ENCODE data around the gene ENOX1. TPM values are rescaled to one million over a fixed set of nuclear protein-coding genes. Genes with fewer than 3 reads are reported as not detected.

The ENOX1 gene
- polyA plus RNA-seq, 2 of the 4 experiments (the other 2 are of a cell fraction): 0.28 to 0.41 TPM

DNA sequence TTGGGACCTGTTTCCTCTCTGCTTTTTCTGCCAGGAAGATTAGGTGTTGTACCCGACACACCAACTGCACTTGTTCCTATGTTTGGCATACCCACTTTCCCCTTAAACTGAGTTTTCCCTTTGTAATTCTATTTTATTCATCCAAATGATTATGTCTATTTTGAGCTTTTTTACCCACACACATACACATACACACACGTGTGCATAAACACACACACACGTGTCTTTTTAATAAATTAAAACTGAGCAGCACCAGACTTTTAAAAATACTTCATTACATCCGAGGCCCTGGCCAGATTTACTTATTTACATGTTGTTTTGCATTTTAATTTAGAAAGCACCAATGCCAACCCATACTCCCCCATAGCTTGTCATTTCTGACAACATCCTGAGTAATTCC lies 413.4 kb downstream of the ENOX1 start:
- no peak for FAIRE-seq
- POLR2A ChIA-PET: no interaction called here
- DNase-seq (ENCODE audit: low read depth in 1 of 2, low spot score in 1 of 2): no peak
- CTCF ChIA-PET: interaction anchor here (1.7 kb wide), 1 partner anchor 44 kb away, joined by 3 read pairs; no protein-coding TSS in a partner anchor
- Histone ChIP-seq H3K4me1 (no peaks in the 10 kb centered on the region), H3K4me2 (no peak overlapping the region), H3K27ac (no peak overlapping the region), H3K4me3 (no peak overlapping the region), H3K9me3 (no peaks in the 10 kb centered on the region)
- TF ChIP-seq RARB (CRISPR knock-in tag; IDR thresholded peaks at IDR 0.05): no peak
- no peak for TF ChIP-seq SMC3 (IDR thresholded peaks at IDR 0.05)
- no peak for TF ChIP-seq FOSB (CRISPR knock-in tag; IDR thresholded peaks at IDR 0.05)
- no peak for TF ChIP-seq CHD2 (IDR thresholded peaks at IDR 0.05; ENCODE audit: low read length, partially characterized antibody)
- no peak for TF ChIP-seq MAZ (IDR thresholded peaks at IDR 0.05; ENCODE audit: borderline replicate concordance, low read depth, low read length)
- TF ChIP-seq TFCP2L1 (CRISPR knock-in tag; IDR thresholded peaks at IDR 0.05): no peak
- no peak for TF ChIP-seq RFX5 (IDR thresholded peaks at IDR 0.05)
- TF ChIP-seq, protein P1, sequence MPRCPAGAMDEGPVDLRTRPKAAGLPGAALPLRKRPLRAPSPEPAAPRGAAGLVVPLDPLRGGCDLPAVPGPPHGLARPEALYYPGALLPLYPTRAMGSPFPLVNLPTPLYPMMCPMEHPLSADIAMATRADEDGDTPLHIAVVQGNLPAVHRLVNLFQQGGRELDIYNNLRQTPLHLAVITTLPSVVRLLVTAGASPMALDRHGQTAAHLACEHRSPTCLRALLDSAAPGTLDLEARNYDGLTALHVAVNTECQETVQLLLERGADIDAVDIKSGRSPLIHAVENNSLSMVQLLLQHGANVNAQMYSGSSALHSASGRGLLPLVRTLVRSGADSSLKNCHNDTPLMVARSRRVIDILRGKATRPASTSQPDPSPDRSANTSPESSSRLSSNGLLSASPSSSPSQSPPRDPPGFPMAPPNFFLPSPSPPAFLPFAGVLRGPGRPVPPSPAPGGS (IDR thresholded peaks at IDR 0.05): no peak
- no peak for TF ChIP-seq GATA3 (IDR thresholded peaks at IDR 0.05; ENCODE audit: borderline replicate concordance)
- 45% methylated on average over 4 of the region's 4 CpGs for WGBS (ENCODE audit: missing lambda C conversion rate)
- ATAC-seq: no peak

DNA sequence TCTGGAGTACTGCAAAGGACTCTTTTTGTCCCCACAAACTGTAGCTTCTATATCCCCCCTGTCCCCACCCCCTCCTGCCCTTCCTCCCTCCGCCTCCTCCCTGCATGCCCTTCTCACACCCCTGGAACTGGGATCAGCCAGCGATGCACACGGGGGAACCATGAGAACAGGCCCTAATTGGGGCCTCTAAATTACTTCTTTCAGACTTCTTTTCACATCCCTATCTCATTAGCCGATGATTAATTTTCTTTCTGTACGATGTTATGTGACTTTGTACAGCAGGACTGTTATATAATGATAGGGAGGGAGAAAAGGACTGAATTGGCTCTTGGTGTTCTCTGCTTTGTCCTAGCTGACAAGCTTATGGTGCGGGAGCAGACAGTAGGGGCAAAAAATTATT lies 415.9 kb downstream of the ENOX1 start:
- ChIA-PET CTCF (no interaction called here), POLR2A (no interaction called here)
- no peak overlapping the region for H3K4me3 ChIP-seq
- no peak overlapping the region for H3K27ac ChIP-seq
- DNase-seq (ENCODE audit: low read depth in 1 of 2, low spot score in 1 of 2) (no peak), FAIRE-seq (no peak), ATAC-seq (no peak)
- H3K9me3 ChIP-seq: no peaks in the 10 kb centered on the region
- H3K4me1 ChIP-seq: peaks cover 3% of the 10 kb centered on the region; the same call in 1 of the 3 replicates
- H3K4me2 ChIP-seq: no peak overlapping the region
- WGBS (ENCODE audit: missing lambda C conversion rate): 80% methylated on average over 5 of the region's 6 CpGs
- TF ChIP-seq, protein P2, sequence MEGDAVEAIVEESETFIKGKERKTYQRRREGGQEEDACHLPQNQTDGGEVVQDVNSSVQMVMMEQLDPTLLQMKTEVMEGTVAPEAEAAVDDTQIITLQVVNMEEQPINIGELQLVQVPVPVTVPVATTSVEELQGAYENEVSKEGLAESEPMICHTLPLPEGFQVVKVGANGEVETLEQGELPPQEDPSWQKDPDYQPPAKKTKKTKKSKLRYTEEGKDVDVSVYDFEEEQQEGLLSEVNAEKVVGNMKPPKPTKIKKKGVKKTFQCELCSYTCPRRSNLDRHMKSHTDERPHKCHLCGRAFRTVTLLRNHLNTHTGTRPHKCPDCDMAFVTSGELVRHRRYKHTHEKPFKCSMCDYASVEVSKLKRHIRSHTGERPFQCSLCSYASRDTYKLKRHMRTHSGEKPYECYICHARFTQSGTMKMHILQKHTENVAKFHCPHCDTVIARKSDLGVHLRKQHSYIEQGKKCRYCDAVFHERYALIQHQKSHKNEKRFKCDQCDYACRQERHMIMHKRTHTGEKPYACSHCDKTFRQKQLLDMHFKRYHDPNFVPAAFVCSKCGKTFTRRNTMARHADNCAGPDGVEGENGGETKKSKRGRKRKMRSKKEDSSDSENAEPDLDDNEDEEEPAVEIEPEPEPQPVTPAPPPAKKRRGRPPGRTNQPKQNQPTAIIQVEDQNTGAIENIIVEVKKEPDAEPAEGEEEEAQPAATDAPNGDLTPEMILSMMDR (IDR thresholded peaks at IDR 0.05): no peak
- TF ChIP-seq JUNB (IDR thresholded peaks at IDR 0.05) (no peak), PHF8 (IDR thresholded peaks at IDR 0.05; ENCODE audit: borderline replicate concordance, low read depth) (no peak)

DNA sequence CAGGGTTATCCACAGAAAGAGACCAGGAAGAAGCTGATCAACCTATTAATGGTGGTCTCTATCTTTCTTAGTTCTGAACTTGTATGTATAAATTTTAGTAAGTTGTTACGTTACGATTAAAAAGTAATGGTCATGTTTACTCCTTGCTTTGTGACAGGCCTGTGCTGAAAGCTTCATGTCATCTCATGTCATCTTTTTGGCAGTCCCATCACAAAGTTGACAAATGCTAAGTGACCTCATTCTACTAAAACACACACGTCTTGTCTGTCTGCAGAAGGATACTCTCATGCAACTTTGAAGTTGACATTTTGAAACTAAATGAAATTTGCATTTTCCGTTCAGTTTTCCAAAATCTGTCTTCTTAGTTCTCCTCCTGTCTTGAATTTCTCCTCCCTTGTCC lies 417.5 kb downstream of the ENOX1 start:
- FAIRE-seq: no peak
- CTCF ChIA-PET: no interaction called here

More for the DNA sequence above, 417.5 kb downstream of the ENOX1 start:
- DNase-seq (ENCODE audit: low read depth in 1 of 2, low spot score in 1 of 2) (no peak), ATAC-seq (no peak)
- POLR2A ChIA-PET: no interaction called here
- TF ChIP-seq ZNF302 (CRISPR knock-in tag; IDR thresholded peaks at IDR 0.05) (no peak), ESRRA (IDR thresholded peaks at IDR 0.05; ENCODE audit: borderline replicate concordance, low read length) (no peak), ZC3H11A (IDR thresholded peaks at IDR 0.05) (no peak), CHD2 (IDR thresholded peaks at IDR 0.05; ENCODE audit: low read length, partially characterized antibody) (no peak), HDAC2 (IDR thresholded peaks at IDR 0.05) (no peak), SMC3 (IDR thresholded peaks at IDR 0.05) (no peak), SREBF2 (IDR thresholded peaks at IDR 0.05) (no peak)
- TF ChIP-seq, protein P3, sequence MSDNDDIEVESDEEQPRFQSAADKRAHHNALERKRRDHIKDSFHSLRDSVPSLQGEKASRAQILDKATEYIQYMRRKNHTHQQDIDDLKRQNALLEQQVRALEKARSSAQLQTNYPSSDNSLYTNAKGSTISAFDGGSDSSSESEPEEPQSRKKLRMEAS (IDR thresholded peaks at IDR 0.05): no peak
- TF ChIP-seq, protein P4, sequence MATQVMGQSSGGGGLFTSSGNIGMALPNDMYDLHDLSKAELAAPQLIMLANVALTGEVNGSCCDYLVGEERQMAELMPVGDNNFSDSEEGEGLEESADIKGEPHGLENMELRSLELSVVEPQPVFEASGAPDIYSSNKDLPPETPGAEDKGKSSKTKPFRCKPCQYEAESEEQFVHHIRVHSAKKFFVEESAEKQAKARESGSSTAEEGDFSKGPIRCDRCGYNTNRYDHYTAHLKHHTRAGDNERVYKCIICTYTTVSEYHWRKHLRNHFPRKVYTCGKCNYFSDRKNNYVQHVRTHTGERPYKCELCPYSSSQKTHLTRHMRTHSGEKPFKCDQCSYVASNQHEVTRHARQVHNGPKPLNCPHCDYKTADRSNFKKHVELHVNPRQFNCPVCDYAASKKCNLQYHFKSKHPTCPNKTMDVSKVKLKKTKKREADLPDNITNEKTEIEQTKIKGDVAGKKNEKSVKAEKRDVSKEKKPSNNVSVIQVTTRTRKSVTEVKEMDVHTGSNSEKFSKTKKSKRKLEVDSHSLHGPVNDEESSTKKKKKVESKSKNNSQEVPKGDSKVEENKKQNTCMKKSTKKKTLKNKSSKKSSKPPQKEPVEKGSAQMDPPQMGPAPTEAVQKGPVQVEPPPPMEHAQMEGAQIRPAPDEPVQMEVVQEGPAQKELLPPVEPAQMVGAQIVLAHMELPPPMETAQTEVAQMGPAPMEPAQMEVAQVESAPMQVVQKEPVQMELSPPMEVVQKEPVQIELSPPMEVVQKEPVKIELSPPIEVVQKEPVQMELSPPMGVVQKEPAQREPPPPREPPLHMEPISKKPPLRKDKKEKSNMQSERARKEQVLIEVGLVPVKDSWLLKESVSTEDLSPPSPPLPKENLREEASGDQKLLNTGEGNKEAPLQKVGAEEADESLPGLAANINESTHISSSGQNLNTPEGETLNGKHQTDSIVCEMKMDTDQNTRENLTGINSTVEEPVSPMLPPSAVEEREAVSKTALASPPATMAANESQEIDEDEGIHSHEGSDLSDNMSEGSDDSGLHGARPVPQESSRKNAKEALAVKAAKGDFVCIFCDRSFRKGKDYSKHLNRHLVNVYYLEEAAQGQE (IDR thresholded peaks at IDR 0.05): no peak
- WGBS (ENCODE audit: missing lambda C conversion rate): 59% methylated on average over 4 of the region's 4 CpGs
- H3K4me1 ChIP-seq: peaks cover 3% of the 10 kb centered on the region; the same call in 1 of the 3 replicates
- H3K4me3 ChIP-seq: no peak overlapping the region
- no peaks in the 10 kb centered on the region for H3K9me3 ChIP-seq
- H3K4me2 ChIP-seq: no peak overlapping the region
- no peak overlapping the region for H3K27ac ChIP-seq
